ENCODE results near the gene ZNF536.

ZNF536 gene

DNA sequence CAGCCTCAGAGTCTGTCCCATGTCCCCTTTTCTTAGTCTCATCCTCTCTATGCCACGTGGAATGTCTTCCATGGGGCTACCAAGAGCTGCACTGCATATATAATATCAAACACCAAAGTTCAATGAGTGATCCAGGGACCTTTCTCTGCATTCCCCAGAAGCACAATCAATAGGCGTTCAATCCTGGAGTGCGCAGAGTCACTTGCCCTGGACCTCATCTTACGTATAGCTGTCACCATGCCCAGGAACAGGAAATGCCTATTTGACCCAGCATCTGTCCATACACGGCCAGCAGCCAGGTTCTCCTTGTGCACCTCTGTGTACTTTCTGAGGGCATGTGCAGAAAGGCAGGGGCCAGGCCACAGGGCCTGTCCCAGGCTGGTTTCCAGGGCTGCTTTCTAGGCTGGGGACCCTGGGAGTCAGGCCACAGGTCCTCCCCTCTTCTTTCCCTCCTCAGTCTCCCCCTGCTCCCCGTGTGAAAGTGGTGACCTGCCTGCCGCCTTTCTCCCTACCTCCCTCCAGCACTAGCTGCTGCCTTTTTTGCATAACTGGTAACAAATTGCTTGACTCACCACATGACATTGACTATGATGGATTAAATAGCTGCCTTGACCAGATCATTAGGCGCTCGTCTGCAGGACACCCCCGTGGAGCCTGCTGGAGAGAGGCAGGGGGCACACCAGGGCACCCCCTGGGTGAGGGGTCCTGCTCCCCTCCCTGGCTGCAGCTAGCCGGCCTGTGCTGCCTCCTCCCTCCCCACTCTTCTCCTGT lies 222.0 kb downstream of the ZNF536 start:
- in situ Hi-C loops (cut with HindIII; ENCODE audit: low sequenced_read_pairs): no loop called here

DNA sequence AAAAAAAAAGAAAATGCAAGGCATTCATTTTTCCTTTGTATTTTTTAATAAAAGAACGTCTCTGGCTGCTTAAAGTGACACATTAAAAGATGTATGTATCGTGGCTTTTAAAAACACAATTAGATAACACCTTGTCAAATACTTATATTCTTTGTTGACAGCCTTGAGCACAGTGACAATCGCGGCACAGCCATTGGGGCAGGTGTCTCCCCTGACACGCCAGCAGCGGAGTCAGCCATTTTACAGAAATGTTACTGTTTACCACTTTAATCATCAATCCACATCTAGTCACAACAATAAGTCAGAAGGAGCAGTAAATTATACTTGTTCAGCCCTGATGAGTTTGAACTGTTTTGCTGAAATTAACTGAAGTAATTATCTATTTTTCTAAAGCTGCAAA lies 224.1 kb downstream of the ZNF536 start:
- in situ Hi-C loops (cut with HindIII; ENCODE audit: low sequenced_read_pairs): no loop called here

DNA sequence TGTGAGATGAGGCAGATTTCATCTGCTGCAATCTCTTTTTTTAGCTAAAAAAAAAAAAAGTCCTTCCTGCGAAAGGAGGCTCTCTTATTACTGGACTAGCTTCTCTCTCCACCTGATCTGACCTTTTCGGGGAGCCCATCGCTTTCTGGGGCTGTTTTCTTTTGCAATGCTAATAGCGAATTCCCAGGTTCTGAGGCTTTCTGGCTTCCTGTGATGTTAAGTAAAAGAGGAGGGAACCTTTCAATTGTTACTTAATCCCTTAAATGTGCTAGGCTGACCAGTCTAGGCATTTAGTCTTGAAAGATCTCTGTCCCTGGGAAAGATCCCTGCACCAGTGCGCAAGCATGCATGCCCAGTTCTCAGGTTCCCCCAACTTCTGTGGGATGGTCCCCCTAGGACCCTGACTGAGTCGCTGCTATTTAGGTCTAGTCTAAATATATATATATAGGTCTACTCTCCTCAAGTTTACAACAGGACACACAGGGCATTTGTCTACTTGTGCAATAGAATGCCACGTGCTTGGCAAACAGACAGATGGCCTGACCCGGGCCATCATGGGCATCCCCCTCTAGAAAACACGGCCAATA lies 224.7 kb downstream of the ZNF536 start:
- in situ Hi-C loops (cut with HindIII; ENCODE audit: low sequenced_read_pairs): no loop called here

DNA sequence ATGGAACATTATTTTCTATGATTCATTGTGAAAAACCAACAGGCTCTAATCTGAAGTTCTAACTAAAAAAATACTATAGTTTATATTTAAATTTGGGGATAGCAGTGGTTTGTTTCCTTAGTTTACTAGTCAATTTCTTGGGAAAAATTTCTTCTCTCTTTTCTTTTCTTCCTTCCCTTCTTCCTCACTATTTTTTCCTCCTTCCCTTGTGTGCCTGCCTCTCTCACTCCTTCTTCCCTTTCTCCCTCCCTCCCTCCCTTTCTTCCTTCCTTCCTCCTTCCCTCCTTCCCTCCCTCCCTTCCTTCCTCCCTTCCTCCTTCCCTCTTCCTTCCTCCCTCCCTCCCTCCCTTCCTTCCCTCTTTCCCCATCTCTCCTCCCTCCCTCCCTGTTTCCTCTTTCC lies 226.5 kb downstream of the ZNF536 start:
- in situ Hi-C loops (cut with HindIII; ENCODE audit: low sequenced_read_pairs): no loop called here

DNA sequence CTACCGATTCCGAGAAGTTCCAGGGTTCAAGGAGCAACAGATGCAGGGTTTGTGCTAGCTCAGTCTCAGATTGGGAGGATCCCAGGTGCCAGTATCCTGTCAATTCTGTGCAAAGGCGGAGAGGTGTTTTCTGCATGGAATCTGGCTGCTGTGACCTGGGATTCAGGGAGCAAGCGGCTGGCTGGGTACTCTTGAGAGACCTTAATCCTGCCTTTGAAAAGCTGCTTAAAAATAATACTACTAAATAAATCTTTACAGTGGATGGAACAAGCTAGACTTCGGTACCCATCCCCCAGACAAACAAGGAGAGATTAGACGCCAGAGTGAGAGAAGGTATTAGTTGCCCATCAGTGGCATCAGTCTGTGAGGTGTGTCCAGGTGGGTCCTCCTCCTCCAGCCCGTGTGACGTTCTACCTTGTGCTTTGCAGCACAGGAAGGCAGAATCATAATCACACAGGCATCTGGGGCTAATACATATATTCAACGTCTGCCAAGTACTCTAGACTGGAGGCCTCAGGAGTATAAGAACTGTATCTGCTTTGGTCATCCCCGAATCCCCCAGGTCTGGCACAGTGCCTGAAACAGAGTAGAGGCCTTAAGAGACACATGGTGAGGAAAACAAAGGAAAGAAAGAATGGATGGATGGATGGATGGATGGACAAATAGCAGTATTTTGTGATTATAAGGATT lies 230.6 kb downstream of the ZNF536 start:
- in situ Hi-C loops (cut with HindIII; ENCODE audit: low sequenced_read_pairs): no loop called here

DNA sequence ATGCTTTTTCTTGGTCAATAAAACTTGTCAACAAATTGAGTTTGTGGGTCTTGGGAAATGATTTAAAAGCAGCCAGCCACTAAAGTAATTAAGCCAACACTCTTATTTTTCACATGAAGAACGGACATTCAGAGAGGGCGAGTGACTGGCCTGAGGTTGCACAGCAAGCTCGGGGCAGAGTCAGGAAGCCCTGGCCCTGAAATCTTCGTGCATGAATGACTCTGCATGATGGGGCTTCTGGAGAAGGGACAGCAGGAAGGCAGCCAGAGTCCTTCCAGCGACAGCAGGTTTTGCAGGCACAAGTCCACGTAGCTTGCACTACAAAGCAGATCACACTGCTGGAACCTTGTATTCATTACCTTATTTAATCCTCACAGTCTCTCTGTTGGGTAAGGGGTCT lies 232.5 kb downstream of the ZNF536 start:
- in situ Hi-C loops (cut with HindIII; ENCODE audit: low sequenced_read_pairs): no loop called here

DNA sequence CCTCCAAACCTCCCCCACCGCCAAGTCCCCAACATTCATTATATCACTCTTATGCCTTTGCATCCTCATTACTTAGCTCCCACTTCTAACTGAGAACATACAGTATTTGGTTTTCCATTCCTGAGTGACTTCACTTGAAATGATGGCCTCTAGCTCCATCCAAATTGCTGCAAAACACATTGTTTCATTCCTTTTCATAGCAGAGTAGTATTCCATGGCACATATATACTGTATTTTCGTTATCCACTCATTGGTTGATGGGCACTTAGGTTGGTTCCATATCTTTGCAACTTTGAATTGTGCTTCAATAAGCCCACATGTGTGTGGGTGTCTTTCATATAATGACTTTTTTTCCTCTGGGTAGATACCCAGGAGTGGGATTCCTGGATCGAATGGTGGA lies 233.1 kb downstream of the ZNF536 start:
- in situ Hi-C loops (cut with HindIII; ENCODE audit: low sequenced_read_pairs): no loop called here

DNA sequence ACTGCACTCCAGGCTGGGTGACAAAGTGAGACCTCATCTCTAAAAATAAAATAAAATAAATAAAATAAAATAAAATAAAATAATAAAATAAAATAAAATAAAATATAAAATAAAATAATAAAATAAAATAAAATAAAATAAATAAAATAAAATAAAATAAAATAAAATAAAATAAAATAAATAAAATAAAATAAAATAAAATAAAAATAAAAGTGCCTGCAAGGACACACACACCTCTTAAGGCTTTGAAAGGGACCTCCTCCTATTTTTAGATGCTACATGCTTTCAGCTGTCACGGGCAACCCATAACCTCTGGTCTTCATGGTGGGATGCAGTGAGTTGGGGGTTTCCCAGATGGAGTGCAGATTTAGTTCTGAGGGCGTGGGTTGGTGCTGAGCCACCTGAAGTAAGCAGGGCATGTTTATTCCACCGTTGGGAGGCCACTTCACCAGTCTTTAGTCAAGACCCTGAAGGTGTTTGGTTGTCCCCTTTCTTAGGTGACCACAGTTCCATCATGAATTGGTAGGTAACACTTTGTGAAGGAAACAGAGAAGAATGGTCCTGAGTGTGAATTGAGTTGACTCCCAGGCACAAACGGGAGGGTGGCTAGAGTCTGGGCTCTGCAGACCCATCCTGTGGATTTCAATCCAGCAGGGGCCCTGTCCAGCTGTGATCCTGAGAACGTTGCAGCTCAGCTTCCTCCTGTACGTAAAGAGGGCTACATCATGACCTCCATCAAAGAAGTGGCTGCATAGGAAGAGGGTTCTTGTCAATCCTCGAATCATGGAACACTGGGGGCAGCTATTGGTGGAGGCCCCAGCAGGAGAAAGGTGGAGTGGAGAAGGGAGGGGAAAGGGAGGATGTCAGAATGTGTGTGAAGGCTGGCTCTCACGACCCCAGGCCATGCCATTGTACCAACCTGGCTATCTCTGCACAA lies 234.2 kb downstream of the ZNF536 start:
- in situ Hi-C loops (cut with HindIII; ENCODE audit: low sequenced_read_pairs): no loop called here
